A204.1 (cell line): ENCODE data around the gene TBX21.
A peak's percentile ranks its signal among the peaks of the same experiment; 100 is the strongest.

Experiments used
- FAIRE-seq: peaks from 2 replicates; lab custom pipeline; 2012; peaks lifted over from hg19 to GRCh38; lab: Jason Lieb, UNC

TBX21 gene

DNA sequence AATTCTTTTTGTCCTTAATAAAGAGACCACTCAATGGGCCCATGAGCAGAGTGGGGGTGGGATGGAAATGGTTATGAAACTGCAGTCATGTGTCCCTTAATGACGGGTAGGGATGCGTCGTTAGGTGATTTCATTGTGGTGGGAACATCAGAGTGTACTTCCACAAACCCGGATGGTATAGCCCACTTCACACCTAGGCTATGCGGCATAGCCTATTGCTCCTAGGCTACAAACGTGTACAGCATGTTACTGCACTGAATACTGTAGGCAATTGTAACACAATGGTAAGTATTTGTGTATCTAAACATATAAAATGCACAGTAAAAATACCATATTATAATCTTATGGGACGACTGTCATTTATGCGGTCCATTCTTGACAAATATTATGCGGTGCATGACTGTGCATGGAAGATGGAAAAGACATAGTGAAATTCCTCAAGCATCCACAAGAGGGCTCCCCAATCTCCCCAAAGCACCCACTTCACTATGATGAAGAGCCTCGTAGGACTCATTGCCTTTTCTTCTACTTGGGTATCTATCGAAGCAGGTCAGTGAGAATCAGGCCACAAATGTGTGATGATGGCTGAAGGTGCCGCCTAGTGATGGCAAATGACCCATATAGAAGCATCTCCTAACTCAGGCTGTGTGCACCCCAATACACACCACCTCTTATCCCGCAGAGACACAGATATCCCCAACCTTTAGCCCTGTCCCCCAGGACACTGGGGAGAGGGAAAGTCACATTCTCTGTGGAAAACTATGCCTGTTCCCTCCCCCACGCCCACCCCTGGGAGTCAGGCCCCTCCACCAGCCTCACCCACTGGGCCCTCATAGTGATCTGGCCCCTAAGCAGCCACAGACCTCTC lies 43.5 kb downstream of the TBX21 start:
- peak; percentile 68 for FAIRE-seq

DNA sequence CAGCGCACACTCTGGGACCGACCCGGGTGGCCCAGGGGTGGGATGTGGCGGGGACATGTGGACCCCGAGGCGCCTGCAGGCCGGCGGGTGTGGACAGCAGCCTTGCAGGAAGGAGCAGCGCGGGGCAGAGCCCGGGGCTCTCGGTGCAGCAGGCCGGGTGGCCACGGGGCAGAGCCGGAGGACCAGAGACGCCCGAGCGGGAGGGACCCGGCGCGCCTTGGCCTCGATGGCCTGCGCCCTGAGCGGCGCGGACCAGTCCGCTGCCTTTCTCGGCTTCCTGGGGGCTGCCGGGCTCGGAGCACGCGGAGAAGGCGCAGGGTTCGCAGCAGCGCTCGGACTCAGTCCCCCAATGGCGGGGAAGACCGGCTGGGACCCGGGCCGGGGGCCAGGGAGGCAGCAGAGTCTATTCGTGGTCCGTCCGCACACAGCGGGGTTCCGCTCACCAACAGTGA lies 45.2 kb downstream of the TBX21 start:
- no peak for FAIRE-seq

DNA sequence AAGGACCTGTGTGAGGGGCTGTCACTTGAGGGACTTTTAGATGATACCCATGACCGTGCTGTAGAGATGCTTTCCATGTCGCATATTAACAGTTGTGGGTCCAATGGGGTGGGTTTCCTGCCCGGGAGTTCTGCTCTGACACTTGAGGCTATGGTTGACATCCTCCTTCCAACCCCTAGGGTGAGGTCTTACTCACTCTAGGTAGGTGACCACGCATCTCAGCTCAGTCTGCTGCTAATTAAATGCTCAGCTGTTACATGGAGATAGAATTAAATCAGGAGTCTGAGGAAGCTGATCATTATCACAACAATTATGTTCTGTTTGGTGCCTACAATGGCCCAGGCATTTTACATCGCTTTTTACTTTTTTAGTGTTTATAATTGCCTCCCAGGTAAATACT lies 48.4 kb downstream of the TBX21 start:
- no peak for FAIRE-seq

DNA sequence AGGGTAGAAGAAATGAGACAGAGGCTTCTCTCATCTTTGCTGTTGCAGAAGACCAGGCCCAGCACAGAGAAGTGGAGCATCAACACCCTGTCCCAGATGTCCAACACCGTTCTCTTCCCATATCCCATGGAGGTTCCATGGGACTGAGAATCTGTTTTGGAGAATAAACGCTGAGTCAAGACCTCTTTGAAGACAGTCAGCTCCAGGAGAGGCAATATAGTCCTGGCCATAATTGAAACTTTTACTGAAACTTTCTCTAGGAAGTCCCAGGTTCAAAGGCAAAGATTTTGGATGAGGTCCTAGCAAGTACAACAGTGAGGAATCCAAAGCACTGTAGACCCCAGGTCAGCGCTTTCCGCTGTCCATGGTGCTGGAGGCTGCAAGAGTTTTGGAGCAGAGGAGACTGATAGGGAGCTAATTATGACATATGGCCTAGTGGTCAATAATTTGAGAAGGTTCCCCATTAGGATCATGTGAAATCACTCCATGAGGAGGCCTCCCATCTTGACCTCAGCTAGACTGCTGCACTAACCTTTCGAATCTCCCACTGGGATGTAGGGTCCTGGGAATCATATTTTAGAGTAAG lies 52.6 kb downstream of the TBX21 start:
- no peak for FAIRE-seq

DNA sequence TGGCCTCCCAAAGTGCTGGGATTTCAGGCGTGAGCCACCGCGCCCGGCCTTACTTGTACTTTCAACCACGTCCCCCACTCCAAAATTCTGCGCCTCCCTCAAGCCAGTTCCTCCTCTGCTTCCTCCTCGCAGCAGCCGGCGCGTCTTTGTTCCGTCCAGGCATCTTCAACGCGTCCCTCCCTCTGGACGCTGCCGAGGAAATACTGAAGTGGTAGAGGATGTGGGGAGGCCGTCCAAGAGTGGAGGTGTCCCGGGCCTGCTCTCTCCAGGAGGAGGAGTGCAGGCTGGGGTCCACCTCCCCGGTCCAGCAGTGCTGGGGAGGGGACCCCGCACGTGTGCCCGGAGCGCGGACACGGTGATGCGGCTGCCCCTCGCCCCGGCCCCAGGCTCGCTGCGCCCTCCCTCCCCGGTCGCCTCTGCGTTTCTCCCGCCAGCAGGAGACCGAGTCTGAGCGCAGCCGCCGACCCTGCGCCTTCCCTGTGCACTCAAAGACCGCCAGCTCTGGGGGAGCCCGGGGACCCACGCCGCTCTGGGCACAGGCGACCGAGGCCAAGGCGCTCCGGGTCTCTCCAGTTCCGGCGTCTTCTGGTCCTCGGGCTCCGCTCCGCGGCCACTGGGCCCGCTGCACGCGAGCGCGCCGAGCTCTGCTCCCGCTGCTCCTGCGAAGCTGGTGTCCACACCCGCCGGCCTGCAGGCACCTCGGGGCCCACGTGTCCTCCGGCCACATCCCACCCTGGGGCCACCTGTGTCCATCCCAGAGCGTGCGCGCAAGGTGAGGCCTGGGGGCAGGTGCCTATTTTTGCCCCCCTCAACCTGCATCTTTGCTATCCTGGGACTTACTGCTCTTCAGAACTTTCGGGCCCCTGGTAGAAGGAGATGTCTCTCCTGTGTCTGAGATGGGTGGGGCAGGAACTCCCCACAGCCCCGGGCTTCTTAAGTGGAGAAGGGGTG lies 56.9 kb downstream of the TBX21 start:
- FAIRE-seq, result no peak

DNA sequence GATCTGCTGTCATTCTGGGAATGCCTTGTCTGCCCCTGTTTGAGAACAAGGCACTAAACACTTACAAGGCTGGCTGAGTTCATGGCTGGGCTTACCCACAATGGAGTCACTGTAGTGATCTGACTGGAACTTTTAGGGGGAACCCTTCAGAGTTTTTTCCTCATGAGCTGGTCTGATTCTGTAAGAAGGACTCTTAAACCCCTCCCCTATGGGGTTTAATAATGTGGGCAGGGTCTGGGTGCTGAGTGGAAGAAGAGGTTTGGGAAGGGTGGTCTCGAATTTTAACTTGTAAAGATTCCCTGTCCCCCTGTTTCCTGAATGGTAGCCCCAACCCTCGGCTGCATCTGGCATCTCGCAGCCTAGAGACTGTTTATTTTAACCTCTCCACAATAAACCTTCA lies 58.0 kb downstream of the TBX21 start:
- FAIRE-seq, result no peak

DNA sequence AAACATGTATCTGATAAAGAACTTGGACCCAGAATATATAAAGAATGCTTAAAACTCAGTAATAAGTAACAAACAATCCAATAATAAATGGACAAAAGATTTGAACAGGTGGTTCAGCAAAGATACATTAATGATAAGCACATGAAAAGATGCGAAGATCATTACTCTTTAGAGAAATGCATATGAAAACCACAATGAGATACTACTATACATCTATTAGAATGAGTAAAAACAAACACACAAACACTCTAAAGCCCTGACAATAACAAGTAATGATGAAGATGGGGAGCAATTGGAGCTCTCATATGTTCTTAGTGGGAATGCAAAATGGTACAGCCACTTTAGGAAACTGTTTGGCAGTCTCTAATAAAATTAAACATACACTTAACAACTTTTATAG lies 59.4 kb downstream of the TBX21 start:
- FAIRE-seq, result no peak

DNA sequence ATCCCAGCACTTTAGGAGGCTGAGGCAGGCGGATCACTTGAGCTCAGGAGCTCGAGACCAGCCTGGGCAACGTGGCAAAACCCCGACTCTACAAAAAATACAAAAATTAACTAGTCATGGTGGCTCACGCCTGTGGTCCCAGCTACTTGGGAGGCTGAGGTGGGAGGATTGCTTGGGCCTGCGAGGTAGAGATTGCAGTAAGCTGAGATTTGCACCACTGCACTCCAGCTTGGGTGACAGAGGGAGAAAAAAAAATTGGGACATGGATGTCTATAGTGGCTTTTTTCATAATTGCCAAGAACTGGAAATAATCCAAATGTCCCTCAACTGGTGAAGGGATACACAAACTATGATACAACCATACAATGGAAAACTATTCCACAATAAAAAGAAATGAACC lies 59.9 kb downstream of the TBX21 start:
- no peak for FAIRE-seq
